22Rv1 (cell line): ENCODE data around the gene VPS50.

Experiments
- H3K27ac ChIP-seq: fragments of 450-650 bp; 2 replicates; pipeline ENCODE4 v1.5.1; 2017
- ZFX ChIP-seq: fragments of 450-650 bp; IDR thresholded peaks from 2 replicates; pipeline ENCODE4 v1.6.1; 2017; ENCODE audit warnings: antibody characterized with exemption, borderline replicate concordance
- TF ChIP-seq, protein P1 (sequence below): fragments of 450-650 bp; IDR thresholded peaks from 2 replicates; pipeline ENCODE4 v1.5.1; 2017; ENCODE audit warnings: mild to moderate bottlenecking

The VPS50 gene

DNA sequence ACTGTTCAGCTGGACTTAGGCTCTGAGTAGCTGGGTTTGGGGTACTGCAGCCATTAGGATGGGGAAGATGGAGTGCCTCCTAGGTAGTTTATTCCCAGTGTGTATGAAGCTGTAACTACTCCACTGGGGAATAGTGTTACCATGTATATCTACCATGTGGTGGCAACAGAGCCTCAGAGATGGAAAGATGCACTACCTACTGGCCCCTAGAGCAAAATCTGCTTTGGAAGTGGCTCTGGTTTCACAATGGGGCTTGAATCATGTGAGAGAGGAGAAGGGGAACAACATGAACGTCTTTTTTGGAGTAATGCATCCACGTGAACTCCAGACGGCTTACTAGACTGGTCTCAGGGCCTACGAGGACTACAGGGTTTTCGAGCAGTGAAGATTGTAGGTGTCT, 175.1 kb downstream of the VPS50 start:
- no peak for TF ChIP-seq ZFX
- TF ChIP-seq, protein P1, sequence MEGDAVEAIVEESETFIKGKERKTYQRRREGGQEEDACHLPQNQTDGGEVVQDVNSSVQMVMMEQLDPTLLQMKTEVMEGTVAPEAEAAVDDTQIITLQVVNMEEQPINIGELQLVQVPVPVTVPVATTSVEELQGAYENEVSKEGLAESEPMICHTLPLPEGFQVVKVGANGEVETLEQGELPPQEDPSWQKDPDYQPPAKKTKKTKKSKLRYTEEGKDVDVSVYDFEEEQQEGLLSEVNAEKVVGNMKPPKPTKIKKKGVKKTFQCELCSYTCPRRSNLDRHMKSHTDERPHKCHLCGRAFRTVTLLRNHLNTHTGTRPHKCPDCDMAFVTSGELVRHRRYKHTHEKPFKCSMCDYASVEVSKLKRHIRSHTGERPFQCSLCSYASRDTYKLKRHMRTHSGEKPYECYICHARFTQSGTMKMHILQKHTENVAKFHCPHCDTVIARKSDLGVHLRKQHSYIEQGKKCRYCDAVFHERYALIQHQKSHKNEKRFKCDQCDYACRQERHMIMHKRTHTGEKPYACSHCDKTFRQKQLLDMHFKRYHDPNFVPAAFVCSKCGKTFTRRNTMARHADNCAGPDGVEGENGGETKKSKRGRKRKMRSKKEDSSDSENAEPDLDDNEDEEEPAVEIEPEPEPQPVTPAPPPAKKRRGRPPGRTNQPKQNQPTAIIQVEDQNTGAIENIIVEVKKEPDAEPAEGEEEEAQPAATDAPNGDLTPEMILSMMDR = no peak
- H3K27ac ChIP-seq = no peak overlapping the region

DNA sequence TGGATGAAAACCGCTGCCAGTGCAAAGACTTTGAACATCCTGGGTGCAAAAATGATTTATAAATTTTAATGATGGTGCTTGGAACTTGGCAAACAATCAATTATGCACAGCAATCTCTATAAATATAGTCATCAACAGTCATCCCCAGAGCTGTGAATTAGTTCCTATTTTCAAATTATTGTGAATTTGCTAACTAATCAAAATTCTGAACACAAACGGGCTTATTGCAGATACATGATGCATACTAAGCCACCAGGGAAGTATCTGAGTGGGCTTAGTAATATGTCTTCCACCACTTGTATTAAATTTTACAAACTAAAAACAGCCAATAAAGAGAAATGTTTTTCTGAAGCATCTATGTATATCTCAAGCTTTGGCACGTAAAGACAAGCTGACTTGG, 177.2 kb downstream of the VPS50 start:
- H3K27ac ChIP-seq = no peak overlapping the region
- TF ChIP-seq, protein P1 = no peak
- TF ChIP-seq ZFX = no peak
